Measurements from ENCODE around the gene KRT35.

KRT35 gene

GRCh38 chr17:41448506-41448905, 32.4 kb downstream of the KRT35 start:
- Histone ChIP-seq H3K36me3 (ENCODE audit: control insufficient read depth, low read length) (no peaks in the 10 kb centered on the region), H3K4me2 (ENCODE audit: low read length) (no peak overlapping the region), H3F3A (ENCODE audit: control insufficient read depth, insufficient read depth) (no peaks in the 10 kb centered on the region), H3K4me1 (ENCODE audit: control insufficient read depth, low read length) (no peaks in the 10 kb centered on the region), H3K9me2 (replicated peaks; ENCODE audit: control insufficient read depth, low read length) (no peaks in the 10 kb centered on the region), H3K4me3 (ENCODE audit: low read length) (no peak overlapping the region), H3K9me3 (ENCODE audit: control insufficient read depth, insufficient read depth, low read length) (no peaks in the 10 kb centered on the region), H3K27me3 (ENCODE audit: control insufficient read depth, low read length) (peaks cover 19% of the 10 kb centered on the region), H3K79me2 (ENCODE audit: control insufficient read depth, low read length) (no peaks in the 10 kb centered on the region), H4K20me1 (ENCODE audit: control insufficient read depth, insufficient read depth, low read depth, low read length) (no peaks in the 10 kb centered on the region), H3K27ac (ENCODE audit: low read depth, low read length) (no peak overlapping the region)
- no peak for TF ChIP-seq EZH2phosphoT487 (IDR thresholded peaks at IDR 0.05; ENCODE audit: borderline replicate concordance, low read length)
- TF ChIP-seq, protein P1, sequence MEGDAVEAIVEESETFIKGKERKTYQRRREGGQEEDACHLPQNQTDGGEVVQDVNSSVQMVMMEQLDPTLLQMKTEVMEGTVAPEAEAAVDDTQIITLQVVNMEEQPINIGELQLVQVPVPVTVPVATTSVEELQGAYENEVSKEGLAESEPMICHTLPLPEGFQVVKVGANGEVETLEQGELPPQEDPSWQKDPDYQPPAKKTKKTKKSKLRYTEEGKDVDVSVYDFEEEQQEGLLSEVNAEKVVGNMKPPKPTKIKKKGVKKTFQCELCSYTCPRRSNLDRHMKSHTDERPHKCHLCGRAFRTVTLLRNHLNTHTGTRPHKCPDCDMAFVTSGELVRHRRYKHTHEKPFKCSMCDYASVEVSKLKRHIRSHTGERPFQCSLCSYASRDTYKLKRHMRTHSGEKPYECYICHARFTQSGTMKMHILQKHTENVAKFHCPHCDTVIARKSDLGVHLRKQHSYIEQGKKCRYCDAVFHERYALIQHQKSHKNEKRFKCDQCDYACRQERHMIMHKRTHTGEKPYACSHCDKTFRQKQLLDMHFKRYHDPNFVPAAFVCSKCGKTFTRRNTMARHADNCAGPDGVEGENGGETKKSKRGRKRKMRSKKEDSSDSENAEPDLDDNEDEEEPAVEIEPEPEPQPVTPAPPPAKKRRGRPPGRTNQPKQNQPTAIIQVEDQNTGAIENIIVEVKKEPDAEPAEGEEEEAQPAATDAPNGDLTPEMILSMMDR (IDR thresholded peaks at IDR 0.05; ENCODE audit: low read depth, low read length, poor library complexity, severe bottlenecking) = no peak

- H3K27me3 ChIP-seq (ENCODE audit: control insufficient read depth, low read length) = peaks cover 30% of the 10 kb centered on the region
- H3K4me2 ChIP-seq (ENCODE audit: low read length) = no peak overlapping the region
- no peaks in the 10 kb centered on the region for H3K9me2 ChIP-seq (replicated peaks; ENCODE audit: control insufficient read depth, low read length)
- no peak for TF ChIP-seq EZH2phosphoT487 (IDR thresholded peaks at IDR 0.05; ENCODE audit: borderline replicate concordance, low read length)
- TF ChIP-seq, protein P1 (IDR thresholded peaks at IDR 0.05; ENCODE audit: low read depth, low read length, poor library complexity, severe bottlenecking) = no peak
- no peaks in the 10 kb centered on the region for H3K4me1 ChIP-seq (ENCODE audit: control insufficient read depth, low read length)
- no peaks in the 10 kb centered on the region for H3K9me3 ChIP-seq (ENCODE audit: control insufficient read depth, insufficient read depth, low read length)
- no peak overlapping the region for H3K27ac ChIP-seq (ENCODE audit: low read depth, low read length)
- no peaks in the 10 kb centered on the region for H3F3A ChIP-seq (ENCODE audit: control insufficient read depth, insufficient read depth)
- no peaks in the 10 kb centered on the region for H4K20me1 ChIP-seq (ENCODE audit: control insufficient read depth, insufficient read depth, low read depth, low read length)
- H3K79me2 ChIP-seq (ENCODE audit: control insufficient read depth, low read length) = no peaks in the 10 kb centered on the region
- no peaks in the 10 kb centered on the region for H3K36me3 ChIP-seq (ENCODE audit: control insufficient read depth, low read length)
- H3K4me3 ChIP-seq (ENCODE audit: low read length) = no peak overlapping the region
Observed at GRCh38 chr17:41446806-41447205, 34.1 kb downstream of the KRT35 start.

DNA sequence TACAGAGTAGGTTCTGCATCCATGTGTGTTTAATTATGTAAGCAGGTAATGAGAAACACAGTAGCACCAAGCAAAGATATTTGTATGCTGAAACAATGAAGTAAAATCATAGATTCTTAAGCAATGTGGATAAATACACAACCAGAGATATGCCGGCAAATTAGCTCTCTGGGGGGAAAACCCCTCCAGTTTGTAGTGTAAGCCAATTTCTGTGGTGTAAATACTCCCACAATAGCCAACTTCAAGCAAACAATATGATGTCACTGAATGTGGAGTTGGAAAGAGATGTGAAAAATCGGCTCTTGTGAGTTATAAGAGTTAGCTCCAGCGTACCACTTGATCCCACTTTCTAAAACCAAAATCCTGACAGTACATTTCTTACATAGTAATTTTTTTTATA, 36.3 kb downstream of the KRT35 start:
- TF ChIP-seq, protein P1 (IDR thresholded peaks at IDR 0.05; ENCODE audit: low read depth, low read length, poor library complexity, severe bottlenecking) = no peak
- TF ChIP-seq EZH2phosphoT487 (IDR thresholded peaks at IDR 0.05; ENCODE audit: borderline replicate concordance, low read length) = no peak
- no peak overlapping the region for H3K27ac ChIP-seq (ENCODE audit: low read depth, low read length)
- H4K20me1 ChIP-seq (ENCODE audit: control insufficient read depth, insufficient read depth, low read depth, low read length) = no peaks in the 10 kb centered on the region
- H3K36me3 ChIP-seq (ENCODE audit: control insufficient read depth, low read length) = no peaks in the 10 kb centered on the region
- no peaks in the 10 kb centered on the region for H3K9me2 ChIP-seq (replicated peaks; ENCODE audit: control insufficient read depth, low read length)
- H3K4me3 ChIP-seq (ENCODE audit: low read length) = no peak overlapping the region
- no peaks in the 10 kb centered on the region for H3K79me2 ChIP-seq (ENCODE audit: control insufficient read depth, low read length)
- peaks cover 40% of the 10 kb centered on the region for H3K27me3 ChIP-seq (ENCODE audit: control insufficient read depth, low read length)
- H3K4me2 ChIP-seq (ENCODE audit: low read length) = no peak overlapping the region
- no peaks in the 10 kb centered on the region for H3K9me3 ChIP-seq (ENCODE audit: control insufficient read depth, insufficient read depth, low read length)
- no peaks in the 10 kb centered on the region for H3F3A ChIP-seq (ENCODE audit: control insufficient read depth, insufficient read depth)
- no peaks in the 10 kb centered on the region for H3K4me1 ChIP-seq (ENCODE audit: control insufficient read depth, low read length)

DNA sequence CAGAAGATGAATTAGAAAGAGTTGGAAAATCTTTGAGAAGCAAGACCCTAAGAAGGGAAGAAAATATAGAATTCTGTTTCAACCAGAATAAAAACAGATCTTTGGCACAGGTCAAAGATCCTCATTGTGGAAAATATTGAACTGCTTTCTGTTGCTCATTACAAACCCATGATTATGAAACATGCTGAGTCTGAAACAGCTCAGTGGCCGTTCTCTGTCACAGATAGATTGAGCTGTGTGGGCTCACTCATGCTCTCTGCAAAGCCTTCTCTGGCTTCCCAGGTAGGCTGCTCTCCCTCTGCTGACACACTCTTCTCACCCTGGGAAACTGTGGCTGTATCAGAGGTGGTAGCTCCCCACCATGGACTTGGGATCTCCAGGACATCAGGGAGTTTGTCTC, 36.8 kb downstream of the KRT35 start:
- no peaks in the 10 kb centered on the region for H4K20me1 ChIP-seq (ENCODE audit: control insufficient read depth, insufficient read depth, low read depth, low read length)
- H3K9me2 ChIP-seq (replicated peaks; ENCODE audit: control insufficient read depth, low read length) = no peaks in the 10 kb centered on the region
- no peak overlapping the region for H3K4me2 ChIP-seq (ENCODE audit: low read length)
- H3F3A ChIP-seq (ENCODE audit: control insufficient read depth, insufficient read depth) = no peaks in the 10 kb centered on the region
- H3K4me1 ChIP-seq (ENCODE audit: control insufficient read depth, low read length) = no peaks in the 10 kb centered on the region
- H3K9me3 ChIP-seq (ENCODE audit: control insufficient read depth, insufficient read depth, low read length) = no peaks in the 10 kb centered on the region
- no peak overlapping the region for H3K27ac ChIP-seq (ENCODE audit: low read depth, low read length)
- H3K4me3 ChIP-seq (ENCODE audit: low read length) = no peak overlapping the region
- H3K27me3 ChIP-seq (ENCODE audit: control insufficient read depth, low read length) = peaks cover 44% of the 10 kb centered on the region
- H3K79me2 ChIP-seq (ENCODE audit: control insufficient read depth, low read length) = no peaks in the 10 kb centered on the region
- H3K36me3 ChIP-seq (ENCODE audit: control insufficient read depth, low read length) = no peaks in the 10 kb centered on the region
- no peak for TF ChIP-seq EZH2phosphoT487 (IDR thresholded peaks at IDR 0.05; ENCODE audit: borderline replicate concordance, low read length)
- TF ChIP-seq, protein P1 (IDR thresholded peaks at IDR 0.05; ENCODE audit: low read depth, low read length, poor library complexity, severe bottlenecking) = no peak

Measured in DOHH2 (cell line).